Colonic mucosa (tissue), 4 donors: ENCODE measurements around the gene PUM1. TPM values are rescaled to one million over a fixed set of nuclear protein-coding genes. Genes with fewer than 3 reads are reported as not detected.

Source experiments
- DNase-seq: peaks from one replicate; pipeline ENCODE4 v3.0.0-alpha.2; 2020
- H3K27ac ChIP-seq: fragments of 200-600 bp; one replicate; pipeline ENCODE4 v1.8.0; 2021
- H3K27me3 ChIP-seq: fragments of 200-600 bp; one replicate; pipeline ENCODE4 v1.8.0; 2021
- H3K36me3 ChIP-seq: fragments of 200-600 bp; one replicate; pipeline ENCODE4 v1.8.0; 2021
- H3K4me1 ChIP-seq: fragments of 200-600 bp; one replicate; pipeline ENCODE4 v1.8.0; 2021; ENCODE audit warnings: mild to moderate bottlenecking
- H3K4me3 ChIP-seq: fragments of 200-600 bp; one replicate; pipeline ENCODE4 v1.8.0; 2021
- H3K9ac ChIP-seq, 2 donors: one replicate each; pipeline ENCODE4 v1.7.0; 2013; ENCODE audit warnings: control low read depth in 2 of 2, low read depth in 2 of 2, low read length in 2 of 2
- H3K9me3 ChIP-seq: fragments of 200-600 bp; one replicate; pipeline ENCODE4 v1.8.0; 2021
- intact Hi-C: fragments of 100-400 bp; cut with DNase I; formaldehyde crosslinking; loops from one replicate; pipeline ENCODE4 v1.14.1; 2022
- total RNA-seq, 2 donors: library from RNA; stranded (reverse); fragmentation: NEBNext Ultra II Directional in 1 of 2; extraction: Animal tissue kit (Norgen Biotek cat#: 25700) in 1 of 2; gene quantifications; one replicate each; pipeline ENCODE4 v1.2.1, GENCODE V29; 2021
- TF ChIP-seq, protein P1 (sequence below): fragments of 200-600 bp; IDR thresholded peaks from one replicate; pipeline ENCODE4 v1.8.0; 2022; ENCODE audit warnings: antibody characterized with exemption, mild to moderate bottlenecking
- donor health status: healthy.
- donor health status: DM: no; HTN: no; CAD: no.
- donor health status: DM: no; HTN: no; CAD: no.

PUM1 gene
- total RNA-seq, 2 donors from 2014 or later = 119 to 124 TPM

DNA sequence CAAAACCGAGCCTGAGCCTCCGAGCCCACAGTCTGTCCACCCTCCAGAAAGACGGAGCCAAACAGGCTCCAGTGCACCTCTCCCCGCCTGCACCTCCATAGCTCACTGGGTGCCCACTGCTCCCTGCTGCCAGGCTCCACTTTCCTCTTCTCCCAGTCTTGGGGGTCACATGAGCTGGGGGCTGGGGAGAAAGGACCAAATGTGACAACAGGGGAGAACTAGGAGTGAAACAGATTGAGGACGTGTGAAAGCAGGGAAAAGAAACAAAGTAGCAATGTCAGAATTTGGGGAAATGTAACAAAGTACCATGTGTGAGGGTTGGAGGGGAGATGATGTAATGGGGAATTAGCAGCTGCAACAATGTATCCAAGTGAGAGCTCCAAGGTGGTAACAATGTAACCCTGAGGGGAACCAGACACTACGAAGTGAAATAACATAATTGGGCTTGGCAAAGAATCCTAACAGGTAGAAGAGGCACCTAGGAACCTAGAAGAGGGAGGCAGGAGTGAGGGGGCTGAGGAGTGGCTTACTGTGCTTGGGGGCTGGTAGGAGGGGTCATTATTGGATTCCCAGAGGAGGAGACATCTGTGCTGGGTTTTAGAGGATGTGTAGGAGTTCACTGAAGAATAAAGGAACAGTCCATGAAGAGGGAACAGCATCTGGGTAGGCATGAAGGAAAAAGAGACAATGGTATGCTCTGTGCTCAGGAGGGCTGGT is 169.4 kb downstream of the PUM1 start:
- intact Hi-C loops = no loop called here

DNA sequence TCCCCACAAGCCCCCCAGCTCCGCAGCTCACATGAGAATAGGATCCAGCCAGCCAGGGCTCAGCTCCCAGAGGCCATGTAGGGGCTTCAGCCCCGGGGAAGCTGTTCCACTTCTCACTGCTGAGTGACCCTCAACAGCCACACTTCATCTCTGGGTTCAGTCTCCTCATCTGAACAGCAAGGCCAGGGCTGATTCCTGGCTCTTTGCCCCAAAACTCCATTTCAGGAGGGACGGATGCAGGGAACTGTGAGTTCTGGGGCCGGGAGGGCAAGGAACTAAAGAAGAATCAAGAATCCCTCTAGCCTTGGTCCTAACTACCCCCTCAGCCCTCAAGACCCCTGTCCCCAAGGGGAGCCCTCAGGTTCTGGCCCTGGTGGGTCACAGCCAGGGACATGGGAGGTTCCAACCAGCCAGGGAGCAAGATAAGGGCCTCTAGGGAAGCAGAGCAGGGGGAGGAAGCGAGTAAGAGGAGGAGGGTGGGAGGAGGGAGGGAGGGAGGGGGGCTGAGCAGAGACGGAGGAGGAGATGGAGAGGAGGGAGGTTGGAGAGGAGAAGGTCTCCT is 170.1 kb downstream of the PUM1 start:
- H3K4me1 ChIP-seq = no peaks in the 10 kb centered on the region
- H3K27ac ChIP-seq = no peak overlapping the region
- H3K9me3 ChIP-seq = no peaks in the 10 kb centered on the region
- TF ChIP-seq, protein P1, sequence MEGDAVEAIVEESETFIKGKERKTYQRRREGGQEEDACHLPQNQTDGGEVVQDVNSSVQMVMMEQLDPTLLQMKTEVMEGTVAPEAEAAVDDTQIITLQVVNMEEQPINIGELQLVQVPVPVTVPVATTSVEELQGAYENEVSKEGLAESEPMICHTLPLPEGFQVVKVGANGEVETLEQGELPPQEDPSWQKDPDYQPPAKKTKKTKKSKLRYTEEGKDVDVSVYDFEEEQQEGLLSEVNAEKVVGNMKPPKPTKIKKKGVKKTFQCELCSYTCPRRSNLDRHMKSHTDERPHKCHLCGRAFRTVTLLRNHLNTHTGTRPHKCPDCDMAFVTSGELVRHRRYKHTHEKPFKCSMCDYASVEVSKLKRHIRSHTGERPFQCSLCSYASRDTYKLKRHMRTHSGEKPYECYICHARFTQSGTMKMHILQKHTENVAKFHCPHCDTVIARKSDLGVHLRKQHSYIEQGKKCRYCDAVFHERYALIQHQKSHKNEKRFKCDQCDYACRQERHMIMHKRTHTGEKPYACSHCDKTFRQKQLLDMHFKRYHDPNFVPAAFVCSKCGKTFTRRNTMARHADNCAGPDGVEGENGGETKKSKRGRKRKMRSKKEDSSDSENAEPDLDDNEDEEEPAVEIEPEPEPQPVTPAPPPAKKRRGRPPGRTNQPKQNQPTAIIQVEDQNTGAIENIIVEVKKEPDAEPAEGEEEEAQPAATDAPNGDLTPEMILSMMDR = no peak
- intact Hi-C loops = no loop called here
- no peak overlapping the region for H3K9ac ChIP-seq
- DNase-seq = no peak
- no peaks in the 10 kb centered on the region for H3K27me3 ChIP-seq
- no peaks in the 10 kb centered on the region for H3K36me3 ChIP-seq
- no peak overlapping the region for H3K4me3 ChIP-seq

More for the DNA sequence above, 169.4 kb downstream of the PUM1 start:
- Histone ChIP-seq H3K27ac (no peak overlapping the region), H3K27me3 (no peaks in the 10 kb centered on the region), H3K9me3 (no peaks in the 10 kb centered on the region), H3K4me3 (no peak overlapping the region), H3K4me1 (no peaks in the 10 kb centered on the region), H3K36me3 (no peaks in the 10 kb centered on the region), H3K9ac (no peak overlapping the region)
- DNase-seq = no peak
- TF ChIP-seq, protein P1 = no peak

DNA sequence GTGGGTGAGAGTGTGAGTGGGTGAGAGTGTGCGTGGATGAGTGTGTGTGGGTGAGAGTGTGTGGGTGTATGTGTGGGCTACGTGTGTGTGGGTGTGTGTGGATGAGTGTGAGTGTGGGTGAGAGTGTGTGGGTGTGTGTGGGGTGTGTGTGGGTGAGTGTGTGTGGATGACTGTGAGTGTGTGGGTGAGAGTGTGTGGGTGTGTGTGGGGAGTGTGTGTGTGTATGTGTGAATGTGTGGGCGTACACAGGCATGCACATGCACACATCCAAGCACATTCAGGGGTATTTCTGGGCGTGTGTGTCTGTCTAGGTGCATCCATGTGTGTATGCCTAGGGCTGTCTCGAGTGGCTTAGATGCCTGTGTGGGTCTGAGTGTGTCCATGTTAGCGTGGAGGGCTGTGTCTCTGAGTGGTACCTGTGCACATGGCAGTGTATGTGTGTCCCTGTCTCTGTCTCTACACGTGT is 171.0 kb downstream of the PUM1 start:
- TF ChIP-seq, protein P1 = no peak
- intact Hi-C loops = no loop called here
- H3K9me3 ChIP-seq = no peaks in the 10 kb centered on the region
- no peaks in the 10 kb centered on the region for H3K4me1 ChIP-seq
- H3K4me3 ChIP-seq = no peak overlapping the region
- no peak for DNase-seq
- no peaks in the 10 kb centered on the region for H3K27me3 ChIP-seq
- H3K36me3 ChIP-seq = no peaks in the 10 kb centered on the region
- H3K9ac ChIP-seq = no peak overlapping the region
- no peak overlapping the region for H3K27ac ChIP-seq

DNA sequence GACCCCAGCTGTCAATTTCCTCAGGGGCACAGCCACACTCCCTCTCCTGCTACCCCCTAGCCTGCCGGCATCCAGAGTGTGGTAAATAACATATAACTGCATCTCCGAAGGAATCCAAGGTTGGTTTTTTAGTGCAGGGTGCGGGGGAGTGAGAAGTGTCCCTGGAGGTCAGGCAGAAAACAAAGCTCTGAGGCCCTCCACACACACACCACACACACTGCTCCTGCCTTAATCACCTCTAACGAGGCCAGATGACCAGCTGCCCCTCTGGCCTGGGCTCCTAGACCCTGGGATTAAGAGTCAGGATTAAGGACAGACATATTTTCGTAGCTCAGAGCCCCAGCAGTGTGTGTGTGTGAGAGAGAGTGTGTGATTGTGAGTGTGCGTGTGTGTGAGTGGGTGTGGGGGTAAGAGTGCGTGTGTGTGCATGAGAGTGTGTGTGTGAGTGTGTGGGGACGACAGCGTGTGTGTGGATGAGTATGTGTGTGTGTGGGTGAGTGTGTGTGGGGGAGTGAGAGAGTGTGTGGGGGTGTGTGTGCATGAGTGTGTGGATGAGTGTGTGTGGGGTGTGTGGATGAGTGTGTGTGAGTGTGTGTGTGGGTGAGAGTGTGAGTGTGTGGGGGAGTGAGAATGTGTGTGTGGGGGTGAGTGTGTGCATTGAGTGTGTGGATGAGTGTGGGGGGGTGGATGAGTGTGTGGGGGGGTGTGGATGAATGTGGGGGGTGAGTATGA is 171.6 kb downstream of the PUM1 start:
- Histone ChIP-seq H3K4me1 (no peaks in the 10 kb centered on the region), H3K27ac (no peak overlapping the region), H3K9me3 (no peaks in the 10 kb centered on the region), H3K9ac (no peak overlapping the region), H3K4me3 (no peak overlapping the region), H3K36me3 (no peaks in the 10 kb centered on the region), H3K27me3 (no peaks in the 10 kb centered on the region)
- TF ChIP-seq, protein P1 = no peak
- DNase-seq = no peak
- intact Hi-C loops = no loop called here

DNA sequence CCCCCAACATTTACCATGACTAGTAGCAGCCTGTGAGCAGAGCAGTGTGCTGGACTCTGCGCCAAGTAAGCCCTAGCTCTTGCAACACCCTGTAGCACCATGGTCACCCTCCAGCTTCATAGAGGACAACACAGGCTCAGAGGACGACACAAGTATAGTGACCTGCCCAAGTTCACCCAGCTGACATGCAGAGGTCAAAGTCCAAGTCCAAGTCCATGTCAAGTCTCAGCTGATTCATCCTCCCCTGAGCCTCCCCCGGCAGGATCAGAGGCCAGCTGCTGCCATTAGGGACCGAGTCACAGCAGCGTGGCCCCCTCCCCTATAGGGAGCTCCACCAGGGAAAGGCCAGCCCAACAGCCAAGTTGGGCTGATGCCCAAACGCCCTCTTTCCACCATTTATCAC is 172.8 kb downstream of the PUM1 start:
- Histone ChIP-seq H3K27ac (no peak overlapping the region), H3K9ac (no peak overlapping the region), H3K4me1 (no peaks in the 10 kb centered on the region), H3K9me3 (no peaks in the 10 kb centered on the region), H3K36me3 (no peaks in the 10 kb centered on the region), H3K27me3 (no peaks in the 10 kb centered on the region), H3K4me3 (no peak overlapping the region)
- intact Hi-C loops = no loop called here
- TF ChIP-seq, protein P1 = no peak
- DNase-seq = no peak
